HepG2 (cell line): Measurements from ENCODE around the gene FGD5. TPM values are rescaled to one million over a fixed set of nuclear protein-coding genes. Genes with fewer than 3 reads are reported as not detected.

Experiments used
- ATAC-seq: fragments of 200-7000 bp; cut with Tn5 transposase; 3 replicates; pipeline ENCODE4 v1.9.1; 2020; ENCODE audit warnings: mild to moderate bottlenecking, moderate library complexity
- Bru-seq: library from RNA; stranded (reverse); fragments of 400-500 nt; gene quantifications from one replicate; lab custom pipeline; 2021; lab: Mats Ljungman, UMichigan
- BruChase-seq, 2 experiments: library from RNA; stranded (reverse); fragments of 400-500 nt; gene quantifications; one replicate each; lab custom pipeline; 2021; lab: Mats Ljungman, UMichigan
- BruUV-seq: library from RNA; stranded (reverse); fragments of 400-500 nt; replicated peaks from 2 replicates; lab custom pipeline; 2021; lab: Mats Ljungman, UMichigan
- CTCF ChIA-PET: fragments of 300-600 bp; formaldehyde crosslinking; extraction: SDS; loops from one replicate; lab custom pipeline; 2021; ENCODE audit warnings: low total read pairs, inconsistent platforms, low intra/inter-chr PET ratio; lab: Yijun Ruan, JAX
- POLR2A ChIA-PET: fragments of 350-600 bp; sonication (Branson Sonifier 250); formaldehyde crosslinking; loops from one replicate; lab custom pipeline; 2020; ENCODE audit warnings: antibody characterized with exemption, inconsistent platforms; lab: Yijun Ruan, JAX
- DNase-seq: peaks from one replicate; pipeline ENCODE4 v3.0.0-alpha.2; 2015; ENCODE audit warnings: low spot score
- FAIRE-seq: peaks from 3 replicates; lab custom pipeline; 2011; peaks lifted over from hg19 to GRCh38; lab: Jason Lieb, UNC
- H2AFZ ChIP-seq: one replicate; pipeline ENCODE4 v1.6.1; 2011; ENCODE audit warnings: low read length, inconsistent platforms
- H3K27ac ChIP-seq: fragments of 300-600 bp; 3 replicates; pipeline ENCODE4 v1.8.0; 2011; ENCODE audit warnings: mixed run types, mild to moderate bottlenecking, mixed read lengths, low read length, inconsistent platforms; ENCODE audit not compliant: insufficient read depth; ENCODE audit errors: extremely low read length
- H3K27me3 ChIP-seq, 2 experiments: fragments of 200-600 bp in 1 of 2; 2 replicates in 1 of 2; 3 replicates in 1 of 2; pipeline versions ENCODE4 v1.6.0 to v1.8.0; 2011; ENCODE audit warnings: low read length in 2 of 2, mild to moderate bottlenecking in 2 of 2, moderate library complexity in 2 of 2, inconsistent platforms in 1 of 2; ENCODE audit not compliant: insufficient read depth in 2 of 2, control insufficient read depth in 1 of 2
- H3K36me3 ChIP-seq, 2 experiments: fragments of 200-600 bp in 1 of 2; replicated peaks in 1 of 2; 2 replicates in 1 of 2; 3 replicates in 1 of 2; pipeline versions ENCODE4 v1.5.1 to v1.8.0; 2011; ENCODE audit warnings: low read length in 2 of 2, inconsistent platforms in 1 of 2; ENCODE audit not compliant: insufficient read depth in 2 of 2, control insufficient read depth in 1 of 2
- H3K4me1 ChIP-seq: 2 replicates; pipeline ENCODE4 v1.5.1; 2012; ENCODE audit warnings: low read length, inconsistent platforms; ENCODE audit not compliant: insufficient read depth
- H3K4me2 ChIP-seq: 2 replicates; pipeline ENCODE4 v1.6.0; 2011; ENCODE audit warnings: low read depth, low read length, inconsistent platforms
- H3K4me3 ChIP-seq, 3 experiments: fragments of 200-600 bp in 1 of 3; sonication (generic), shearing (Covaris generic) in 1 of 3; replicated peaks in 1 of 3; 2 replicates each; pipeline ENCODE4 v1.5.1; 2011 to 2016; ENCODE audit warnings: low read length in 3 of 3, inconsistent platforms in 2 of 3, low read depth in 2 of 3, mild to moderate bottlenecking in 2 of 3, control low read depth in 1 of 3, mixed read lengths in 1 of 3; ENCODE audit not compliant: insufficient read depth in 1 of 3
- H3K79me2 ChIP-seq: one replicate; pipeline ENCODE4 v1.6.1; 2011; ENCODE audit warnings: low read length, inconsistent platforms; ENCODE audit not compliant: insufficient read depth
- H3K9ac ChIP-seq: 2 replicates; pipeline ENCODE4 v1.6.0; 2011; ENCODE audit warnings: mild to moderate bottlenecking, low read depth, low read length, inconsistent platforms; ENCODE audit not compliant: insufficient read depth
- H3K9me3 ChIP-seq: 2 replicates; pipeline ENCODE4 v1.5.1; 2012; ENCODE audit warnings: mild to moderate bottlenecking, low read length
- H4K20me1 ChIP-seq: 2 replicates; pipeline ENCODE4 v1.6.0; 2011; ENCODE audit warnings: inconsistent platforms, mild to moderate bottlenecking, low read length, moderate library complexity; ENCODE audit not compliant: insufficient read depth
- CEBPZ ChIP-seq: IDR thresholded peaks from 2 replicates; pipeline ENCODE4 v1.6.1; 2012; ENCODE audit warnings: low read length, improper control_type of control experiment
- KLF12 ChIP-seq: sonication (generic); formaldehyde crosslinking; IDR thresholded peaks from 2 replicates; pipeline ENCODE4 v1.4.0; 2020; ENCODE audit warnings: missing genetic modification reagents, borderline replicate concordance
- WGBS: methylation state at CpG from one replicate; pipeline ENCODE4 v1.1.6; 2017; ENCODE audit warnings: low lambda C conversion rate; 5-methylcytosine and 5-hydroxymethylcytosine counted together
- in situ Hi-C: cut with HindIII; loops from 2 replicates; pipeline ENCODE4 v1.10.0; 2017; ENCODE audit warnings: low pct_unique_long_range_greater_than_20kb; ENCODE audit not compliant: extremely low pct_ligation_motif_present
- intact Hi-C: fragments of 100-400 bp; cut with micrococcal nuclease; formaldehyde crosslinking; loops from one replicate; pipeline ENCODE4 v1.10.0; 2022; ENCODE audit not compliant: unreplicated experiment
- long read RNA-seq, 2 experiments: library from RNA in 1 of 2; library from polyadenylated mRNA in 1 of 2; stranded (forward) in 1 of 2; unstranded in 1 of 2; transcript quantifications; one replicate each; pipeline ENCODE4 v2.0.0, GENCODE V29; 2019 to 2022
- polyA minus RNA-seq, 3 experiments: library from RNA; depleted of rRNA, polyadenylated mRNA; stranded (reverse); fragments of >200 nt; gene quantifications; 2 replicates each; pipeline ENCODE4 v1.2.3, GENCODE V29; 2011; ENCODE audit warnings: low replicate concordance in 1 of 3
- polyA plus RNA-seq, 8 experiments: library from polyadenylated mRNA; depleted of rRNA in 3 of 8; stranded (reverse) in 7 of 8; unstranded in 1 of 8; fragments of >200 nt; fragmentation: Illumina TruSeq in 4 of 8; extraction: Trizol in 4 of 8; gene quantifications; 2 replicates each; pipeline versions ENCODE4 v1.2.1 to v1.2.3, GENCODE V29; 2011 to 2016; ENCODE audit warnings: low read depth in 4 of 8, missing spikeins in 1 of 8, mixed read lengths in 1 of 8; ENCODE audit not compliant: insufficient read depth in 1 of 8
- total RNA-seq, 5 experiments: library from RNA; depleted of rRNA; stranded (reverse); fragments of >200 nt; fragmentation: Illumina TruSeq; extraction: Trizol; gene quantifications; 2 replicates each; pipeline ENCODE4 v1.2.3, GENCODE V29; 2016; ENCODE audit warnings: low read depth in 1 of 5

Gene FGD5
- not detected in 2 replicates for total RNA-seq (2016; rRNA removed; fragmentation: Illumina TruSeq; extraction: Trizol)
- not detected in 2 replicates for total RNA-seq (2016; cell fraction: cytosol; rRNA removed; fragmentation: Illumina TruSeq; extraction: Trizol; ENCODE audit: low read depth)
- total RNA-seq (2016; cell fraction: insoluble cytoplasmic fraction; rRNA removed; fragmentation: Illumina TruSeq; extraction: Trizol): not detected in 2 replicates
- not detected in 2 replicates for total RNA-seq (2016; cell fraction: membrane; rRNA removed; fragmentation: Illumina TruSeq; extraction: Trizol)
- not detected in 2 replicates for total RNA-seq (2016; cell fraction: nucleus; rRNA removed; fragmentation: Illumina TruSeq; extraction: Trizol)
- polyA plus RNA-seq (2011; rRNA removed): 0.17 TPM in 1 of 2 replicates, not detected in the other
- 0.01 and 0.04 TPM in 2 replicates for polyA plus RNA-seq (2011; cell fraction: cytosol; rRNA removed)
- polyA plus RNA-seq (2011; cell fraction: nucleus; rRNA removed): 0.09 and 0.10 TPM in 2 replicates
- 0.08 and 0.20 TPM in 2 replicates for polyA plus RNA-seq (2012)
- not detected in 2 replicates for polyA plus RNA-seq (2016; cell fraction: cytosol; fragmentation: Illumina TruSeq; extraction: Trizol; ENCODE audit: low read depth)
- not detected in 2 replicates for polyA plus RNA-seq (2016; cell fraction: insoluble cytoplasmic fraction; fragmentation: Illumina TruSeq; extraction: Trizol; ENCODE audit: low read depth)
- not detected in 2 replicates for polyA plus RNA-seq (2016; cell fraction: membrane; fragmentation: Illumina TruSeq; extraction: Trizol; ENCODE audit: low read depth)
- not detected in 2 replicates for polyA plus RNA-seq (2016; cell fraction: nucleus; fragmentation: Illumina TruSeq; extraction: Trizol; ENCODE audit: insufficient read depth, low read depth)
- 0.44 TPM in 1 of 2 replicates, not detected in the other for polyA minus RNA-seq (2011; rRNA and poly(A)+ RNA removed; ENCODE audit: low replicate concordance)
- polyA minus RNA-seq (2011; cell fraction: cytosol; rRNA and poly(A)+ RNA removed): not detected in 2 replicates
- polyA minus RNA-seq (2011; cell fraction: nucleus; rRNA and poly(A)+ RNA removed): 0.25 and 0.39 TPM in 2 replicates
- percentile 1 among the genes with signal in this experiment for Bru-seq, nascent RNA
- percentile 4 among the genes with signal in this experiment for BruChase-seq, experiment 1, labeled RNA remaining after a 6-hour chase
- BruChase-seq, experiment 2, labeled RNA remaining after a 2-hour chase: percentile 4 among the genes with signal in this experiment
- long read RNA-seq, experiment 1: 0 reads
- long read RNA-seq, experiment 2, partial matches to known transcripts: 0 of 1 reads
- long read RNA-seq, experiment 2, other reads (novel, unspliced or antisense): 1 of 1 reads

GRCh38 chr3:14818804-14819500, at the start of gene FGD5:
TSS of gene FGD5 (plus strand) at chr3:14818962. CDS start at chr3:14819072, 110 bp downstream.
- ATAC-seq (no peak), DNase-seq (no peak)
- POLR2A ChIA-PET: no interaction called here
- no peak within 1 kb of the TSS for H3K9ac ChIP-seq
- no TSS peak for BruUV-seq
- peaks cover 0 to 37% of the 10 kb centered on the region in 2 experiments; a peak in 4 of 5 replicates for H3K27me3 ChIP-seq
- WGBS: 30% methylated on average over 24 of the region's 25 CpGs
- H3K36me3 ChIP-seq: no peaks in the 10 kb centered on the region
- no peaks in the 10 kb centered on the region for H3K79me2 ChIP-seq
- no peaks in the 10 kb centered on the region for H3K4me1 ChIP-seq
- intact Hi-C loops: no loop called here
- no peak within 1 kb of the TSS for H2AFZ ChIP-seq
- no peak within 1 kb of the TSS for H3K4me3 ChIP-seq
- TF ChIP-seq KLF12 (CRISPR knock-in tag) (no peak), CEBPZ (no peak)
- TF ChIP-seq, all 625 proteins: peak for 0
- Histone ChIP-seq H3K9me3 (no peaks in the 10 kb centered on the region), H4K20me1 (no peaks in the 10 kb centered on the region), H3K27ac (no peak within 1 kb of the TSS), H3K4me2 (no peak within 1 kb of the TSS)
- CTCF ChIA-PET: no interaction called here
- no peak for FAIRE-seq
- in situ Hi-C loops: no loop called here
